Stimulated activated CD8-positive, alpha-beta memory T cell treated with anti-CD3 and anti-CD28 coated beads, Interleukin-12 subunit alpha, Interleukin-12 subunit beta, amount 100 ng/mL, for 24 hours (primary cell): ENCODE measurements around the gene TENM4.

ENCODE experiments used
- DNase-seq: peaks from one replicate; pipeline ENCODE4 v3.0.0-alpha.2; 2020; ENCODE audit errors: extremely low read depth

The TENM4 gene

DNA sequence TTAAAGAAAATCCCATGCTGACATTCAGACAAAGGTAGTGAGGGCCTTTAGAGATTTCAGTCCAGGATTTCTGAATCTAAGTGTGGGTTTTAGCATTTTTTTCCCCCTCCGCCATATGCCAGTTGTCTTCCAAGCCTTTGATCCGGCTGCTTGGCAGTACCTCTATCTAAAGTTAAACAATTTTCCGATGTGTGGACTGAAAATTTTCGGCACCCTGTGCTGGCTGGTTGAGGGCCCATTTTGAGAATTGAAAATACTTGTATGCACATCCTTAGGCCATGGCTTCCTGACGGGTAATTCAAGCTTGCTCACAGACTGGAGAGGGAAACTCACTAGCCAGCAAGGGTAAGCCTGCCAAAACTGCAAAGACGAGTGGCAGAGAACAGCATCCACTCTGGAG, 734.3 kb downstream of the TENM4 start:
- no peak for DNase-seq

- no peak for DNase-seq
These were observed 736.0 kb downstream of the TENM4 start for GRCh38 chr11:78704811-78705210.

- DNase-seq = no peak
These were observed 741.2 kb downstream of the TENM4 start for GRCh38 chr11:78699609-78700135.

- DNase-seq = no peak
These were observed 742.2 kb downstream of the TENM4 start for GRCh38 chr11:78698612-78699011.

DNA sequence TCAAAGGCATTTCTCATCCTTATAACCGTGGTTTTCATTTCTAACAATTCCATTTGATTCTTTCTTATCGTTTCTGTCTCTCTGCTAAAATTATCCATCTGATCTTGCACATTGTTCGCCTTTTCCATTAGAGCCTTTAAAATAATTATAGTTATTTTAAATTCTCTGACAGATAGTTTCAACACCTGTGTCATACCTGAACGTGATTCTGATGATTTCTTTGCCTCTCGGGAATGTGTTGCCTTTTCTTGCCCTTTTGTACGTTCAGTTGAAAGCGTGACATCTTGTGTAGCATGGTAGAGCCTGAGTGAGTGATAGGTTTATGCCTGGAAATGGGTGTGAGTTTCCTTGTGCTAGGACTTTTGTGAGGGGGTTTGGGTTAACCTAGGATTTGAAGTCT, 744.7 kb downstream of the TENM4 start:
- no peak for DNase-seq

- DNase-seq = no peak
These were observed 746.7 kb downstream of the TENM4 start for GRCh38 chr11:78694152-78694551.

DNA sequence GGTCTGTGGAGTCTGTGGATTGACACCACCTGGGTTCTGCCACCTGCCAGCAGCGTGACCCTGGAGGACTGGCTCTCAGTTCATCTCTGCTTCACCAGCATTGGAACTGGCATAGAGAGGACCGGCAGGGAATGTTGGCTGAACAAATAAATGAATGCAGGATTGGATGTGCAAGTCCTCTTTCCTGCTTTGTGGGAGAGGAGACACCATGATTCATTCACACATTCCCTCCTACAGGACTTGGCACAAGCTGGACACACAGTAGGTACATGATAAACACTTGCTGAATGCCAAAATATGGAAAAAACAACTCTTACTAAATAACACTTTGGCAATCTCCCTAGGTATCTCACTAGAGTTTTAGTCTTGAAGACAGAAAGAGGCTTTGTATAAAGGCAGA, 749.6 kb downstream of the TENM4 start:
- DNase-seq = no peak

DNA sequence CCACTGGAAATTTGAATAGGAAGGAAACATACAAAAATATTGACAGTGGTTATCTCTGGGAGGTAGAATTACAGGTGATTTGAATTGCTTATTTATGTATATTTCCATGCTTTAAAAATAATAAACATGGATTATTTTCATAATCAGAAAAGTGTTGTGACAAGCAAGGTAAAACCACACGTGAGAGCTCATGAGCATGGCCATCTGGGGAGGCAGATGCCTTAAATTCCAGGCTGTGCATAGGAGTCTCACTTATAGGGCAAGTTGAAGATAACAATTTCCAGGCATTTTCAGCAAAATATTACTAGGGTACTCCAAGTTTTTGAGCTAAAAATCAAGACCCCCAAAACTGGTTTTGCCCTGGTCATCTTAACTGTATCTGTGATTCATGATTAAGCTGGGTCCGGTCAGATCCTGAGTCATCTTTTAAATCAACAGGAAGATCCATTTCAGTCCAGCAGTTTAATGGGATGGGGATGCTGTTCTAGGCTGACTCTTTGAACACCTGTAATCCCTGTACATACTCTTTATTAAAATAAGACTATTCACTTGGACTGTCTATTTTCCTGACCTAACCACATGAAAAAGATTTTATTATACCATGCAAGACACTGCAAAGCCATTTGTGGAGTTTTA, 750.4 kb downstream of the TENM4 start:
- no peak for DNase-seq

- no peak for DNase-seq
These were observed 751.2 kb downstream of the TENM4 start for GRCh38 chr11:78689585-78690153.

- no peak for DNase-seq
These were observed 751.7 kb downstream of the TENM4 start for GRCh38 chr11:78689101-78689500.

- DNase-seq = no peak
These were observed 752.4 kb downstream of the TENM4 start for GRCh38 chr11:78688460-78688859.

DNA sequence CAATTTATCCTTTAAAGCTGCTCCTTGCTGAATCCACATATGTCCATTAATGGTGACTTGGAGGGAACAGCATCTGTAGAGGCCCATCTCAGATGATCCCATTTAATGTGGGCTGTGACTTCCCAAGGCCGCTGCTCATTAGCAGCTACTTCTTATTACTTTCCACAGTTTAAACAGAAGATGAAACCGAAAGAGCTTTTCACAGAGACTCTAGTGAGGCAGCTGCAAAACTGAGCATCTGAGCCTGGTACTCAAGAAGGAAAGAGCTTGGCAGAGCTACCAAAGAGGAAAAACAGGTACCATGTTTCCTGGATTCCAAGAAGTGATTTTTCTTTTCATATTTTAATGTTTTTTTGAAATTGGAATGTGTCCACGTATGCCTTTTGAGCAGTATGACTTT, 755.7 kb downstream of the TENM4 start:
- no peak for DNase-seq

DNA sequence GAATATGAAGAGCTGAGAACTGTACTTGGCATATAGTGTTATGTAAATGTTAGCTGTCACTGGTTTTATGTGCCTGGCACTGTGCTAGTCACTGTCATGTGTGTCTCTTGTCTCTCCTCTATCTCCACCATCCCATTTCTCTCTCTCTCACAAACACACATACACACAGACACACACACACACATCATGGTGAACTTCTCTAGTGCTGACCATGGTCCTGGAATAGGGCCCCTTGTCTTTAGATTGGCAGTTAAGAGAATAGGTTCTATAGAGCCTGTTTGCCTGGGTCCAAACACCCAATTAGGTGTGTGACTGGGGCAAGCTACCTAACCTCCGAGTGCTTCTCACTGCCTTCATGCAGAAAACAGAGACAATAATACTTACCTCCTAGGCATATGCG, 756.5 kb downstream of the TENM4 start:
- no peak for DNase-seq

DNA sequence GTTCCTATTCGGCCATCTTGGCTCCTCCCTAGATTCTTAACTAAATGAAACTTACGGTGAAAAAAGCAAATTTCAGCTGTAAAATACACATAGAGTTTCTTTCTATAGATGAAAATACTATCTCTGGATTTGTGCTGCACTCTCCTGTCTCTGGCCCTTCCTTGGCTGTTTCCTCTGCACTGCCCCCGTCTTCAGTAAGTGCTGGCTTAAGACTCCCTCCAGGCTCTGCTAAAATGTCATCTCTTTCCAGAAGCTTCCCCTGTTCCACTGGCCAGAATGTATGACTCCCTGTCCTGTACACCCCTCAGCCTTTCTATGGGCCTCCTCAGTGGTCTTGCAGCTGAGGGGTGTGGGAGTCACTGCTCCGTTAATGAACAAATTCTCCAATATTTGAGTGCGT, 757.1 kb downstream of the TENM4 start:
- DNase-seq = no peak

GRCh38 chr11:78676026-78676557, 764.7 kb downstream of the TENM4 start:
- DNase-seq = no peak

DNA sequence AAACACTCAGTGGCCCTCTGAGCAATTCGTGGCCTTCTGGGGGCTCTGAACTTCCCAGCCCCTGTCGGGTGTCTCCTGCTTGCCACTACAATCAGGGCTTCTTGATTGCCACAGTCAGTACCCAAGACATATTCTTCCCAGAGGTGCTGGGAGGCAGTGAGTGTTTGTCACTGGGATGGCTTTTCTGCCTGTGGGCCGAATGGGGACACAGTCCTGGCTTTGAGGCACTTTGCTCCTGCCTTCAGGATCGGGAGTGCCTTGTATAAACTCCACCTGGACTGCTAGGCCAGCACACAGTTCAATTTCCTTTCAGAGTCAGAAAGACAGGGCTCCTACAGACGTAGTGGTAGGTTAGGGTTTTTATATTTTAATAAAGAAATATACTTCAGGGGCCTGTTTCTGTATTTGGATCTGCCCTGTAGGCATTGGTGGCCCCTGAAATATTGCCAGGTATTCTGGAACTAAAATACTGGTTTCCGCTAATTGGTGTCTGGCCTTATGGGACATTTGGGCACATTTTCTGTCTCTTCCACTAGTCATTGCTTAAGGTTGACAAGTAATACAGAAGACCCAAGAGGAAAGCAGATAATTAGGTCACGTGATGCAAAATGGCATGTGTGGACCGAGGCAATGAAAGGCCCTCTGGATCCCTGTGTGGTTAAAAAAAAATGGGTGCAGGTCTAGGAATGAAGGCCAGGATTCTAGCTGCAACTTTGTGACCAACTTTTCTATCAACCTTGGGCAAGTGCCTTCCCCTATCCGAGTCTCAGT, 767.8 kb downstream of the TENM4 start:
- no peak for DNase-seq

DNA sequence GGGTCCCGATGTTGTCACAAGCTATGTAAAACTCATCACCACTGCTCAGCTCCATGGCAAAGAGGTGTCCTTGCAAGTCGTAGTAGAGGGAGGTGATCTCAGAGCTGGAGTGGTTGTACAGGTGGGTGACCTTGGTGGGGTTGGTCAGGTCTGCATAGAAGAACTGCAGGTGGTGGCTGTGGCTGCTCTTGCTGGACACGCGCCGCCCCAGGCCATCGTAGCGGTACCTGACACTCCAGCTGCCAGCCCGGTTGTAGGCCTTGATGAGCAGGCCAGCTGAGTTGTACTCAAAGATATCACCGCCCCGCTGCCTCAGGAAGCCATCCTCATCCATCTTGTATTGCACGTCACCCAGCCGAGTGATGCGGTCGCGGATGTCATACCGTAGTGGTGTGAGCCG, 771.6 kb downstream of the TENM4 start:
- no peak for DNase-seq

DNA sequence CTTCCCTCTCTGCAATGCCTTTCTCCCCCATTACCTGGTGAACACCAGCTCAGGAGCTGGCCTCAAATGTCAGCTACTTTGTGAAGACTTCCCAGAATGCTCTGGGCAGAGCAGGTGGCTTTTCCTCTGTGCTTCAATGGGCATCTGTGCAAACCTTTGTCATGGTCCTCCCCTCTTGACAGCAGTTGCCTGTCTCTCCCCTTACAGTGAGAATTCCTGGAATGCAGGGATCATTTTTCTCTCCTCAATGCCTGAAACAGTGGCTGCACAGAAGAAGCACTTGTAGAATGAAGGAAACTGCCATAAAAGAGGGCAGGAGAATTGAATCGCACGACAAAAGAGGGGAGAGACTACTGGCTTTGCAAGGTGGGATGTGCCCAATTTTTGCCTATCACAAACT, 773.4 kb downstream of the TENM4 start:
- DNase-seq = no peak

- DNase-seq = no peak
These were observed 774.1 kb downstream of the TENM4 start for GRCh38 chr11:78666675-78667160.

GRCh38 chr11:78664636-78665035, 776.2 kb downstream of the TENM4 start:
- no peak for DNase-seq

- DNase-seq = no peak
These were observed 778.0 kb downstream of the TENM4 start for GRCh38 chr11:78662811-78663210.

DNA sequence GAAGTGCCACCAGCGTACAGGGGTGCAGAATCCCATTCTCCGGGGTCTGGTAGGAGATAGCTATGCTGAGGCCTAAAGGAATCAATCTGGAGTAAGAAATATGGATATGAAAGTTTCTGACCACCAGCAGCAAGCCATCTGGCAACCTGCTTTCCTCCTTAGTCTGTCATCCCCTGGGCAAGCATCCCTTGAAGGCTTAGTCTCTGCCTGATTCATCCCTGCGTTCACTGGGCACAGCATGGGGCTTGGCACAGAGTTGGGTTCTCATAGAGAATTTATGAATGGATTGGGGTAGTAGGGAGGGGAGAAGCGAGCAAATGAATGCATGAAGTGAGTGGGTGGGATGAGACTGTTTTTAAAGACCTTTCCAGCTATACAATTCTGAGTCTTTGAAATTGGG, 780.4 kb downstream of the TENM4 start:
- no peak for DNase-seq
